WTC11 (cell line): ENCODE data around the gene FOXP1. TPM values are rescaled to one million over a fixed set of nuclear protein-coding genes. Genes with fewer than 3 reads are reported as not detected.

ENCODE experiments used
- ATAC-seq: fragments of 200-7000 bp; cut with Tn5 transposase; 2 replicates; pipeline ENCODE4 v1.10.0; 2021; ENCODE audit warnings: mild to moderate bottlenecking, moderate library complexity
- CTCF ChIA-PET: fragments of 300-600 bp; sonication (Branson Sonifier 250); formaldehyde crosslinking; loops from one replicate; lab custom pipeline; 2021; ENCODE audit warnings: antibody characterized with exemption; lab: Charles Lee
- POLR2A ChIA-PET: fragments of 350-600 bp; sonication (Branson Sonifier 250); formaldehyde crosslinking; loops from one replicate; lab custom pipeline; 2021; ENCODE audit warnings: antibody characterized with exemption; lab: Charles Lee
- DNase-seq: peaks from one replicate; pipeline ENCODE4 v3.0.0; 2021; ENCODE audit warnings: low spot score
- H3K27ac Mint-ChIP-seq: 2 replicates; pipeline ENCODE4 v1.8.0; 2021; ENCODE audit warnings: mixed read lengths
- H3K27me3 Mint-ChIP-seq: 2 replicates; pipeline ENCODE4 v1.8.0; 2021; ENCODE audit warnings: low read depth, mild to moderate bottlenecking, moderate library complexity, mixed read lengths
- H3K36me3 Mint-ChIP-seq: 2 replicates; pipeline ENCODE4 v1.8.0; 2021; ENCODE audit warnings: mixed read lengths
- H3K4me1 Mint-ChIP-seq: 2 replicates; pipeline ENCODE4 v1.8.0; 2022; ENCODE audit warnings: mixed read lengths
- H3K4me3 Mint-ChIP-seq: 2 replicates; pipeline ENCODE4 v1.8.0; 2021; ENCODE audit warnings: mild to moderate bottlenecking, moderate library complexity, mixed read lengths
- H3K9me3 Mint-ChIP-seq: 2 replicates; pipeline ENCODE4 v1.8.0; 2021; ENCODE audit warnings: mixed read lengths
- ARID4B ChIP-seq: sonication (generic); formaldehyde crosslinking; IDR thresholded peaks from 2 replicates; pipeline ENCODE4 v1.8.0; 2023; ENCODE audit warnings: missing genetic modification reagents, mild to moderate bottlenecking, borderline replicate concordance
- ATF1 ChIP-seq: sonication (generic); formaldehyde crosslinking; IDR thresholded peaks from 2 replicates; pipeline ENCODE4 v1.8.1; 2023; ENCODE audit warnings: mild to moderate bottlenecking, moderate library complexity, missing genetic modification reagents
- ATF2 ChIP-seq: sonication (generic); formaldehyde crosslinking; IDR thresholded peaks from 2 replicates; pipeline ENCODE4 v1.8.1; 2022; ENCODE audit warnings: low read depth, missing genetic modification reagents, borderline replicate concordance
- CBFB ChIP-seq: sonication (generic); formaldehyde crosslinking; IDR thresholded peaks from 2 replicates; pipeline ENCODE4 v1.8.1; 2022; ENCODE audit warnings: mild to moderate bottlenecking, low read depth, missing genetic modification reagents
- CREB1 ChIP-seq: sonication (generic); formaldehyde crosslinking; IDR thresholded peaks from 2 replicates; pipeline ENCODE4 v1.8.0; 2023; ENCODE audit warnings: mild to moderate bottlenecking, missing genetic modification reagents
- CTCF ChIP-seq: fragments of 200-600 bp; IDR thresholded peaks from 2 replicates; pipeline ENCODE4 v1.8.0; 2022; ENCODE audit warnings: antibody characterized with exemption
- ELF4 ChIP-seq: sonication (generic); formaldehyde crosslinking; IDR thresholded peaks from 2 replicates; pipeline ENCODE4 v1.8.1; 2022; ENCODE audit warnings: low read depth, mild to moderate bottlenecking, moderate library complexity, missing genetic modification reagents
- EMX1 ChIP-seq: fragments of 250-450 bp; sonication (Bioruptor Pico); IDR thresholded peaks from 2 replicates; pipeline ENCODE4 v1.8.0; 2021; ENCODE audit warnings: mild to moderate bottlenecking
- GABPB1 ChIP-seq: sonication (generic); formaldehyde crosslinking; IDR thresholded peaks from 2 replicates; pipeline ENCODE4 v1.8.1; 2023; ENCODE audit warnings: mild to moderate bottlenecking, missing genetic modification reagents
- GRHL2 ChIP-seq: fragments of 250-450 bp; sonication (Bioruptor Pico); IDR thresholded peaks from 2 replicates; pipeline ENCODE4 v1.8.0; 2022; ENCODE audit warnings: mild to moderate bottlenecking, moderate library complexity; ENCODE audit not compliant: insufficient replicate concordance, severe bottlenecking
- HMGA2 ChIP-seq: fragments of 250-450 bp; sonication (Bioruptor Pico); IDR thresholded peaks from 2 replicates; pipeline ENCODE4 v1.4.0; 2021; ENCODE audit warnings: mild to moderate bottlenecking, moderate library complexity
- IRF1 ChIP-seq: sonication (generic); formaldehyde crosslinking; IDR thresholded peaks from 2 replicates; pipeline ENCODE4 v1.8.0; 2023; ENCODE audit warnings: missing genetic modification reagents
- JUN ChIP-seq: sonication (generic); formaldehyde crosslinking; IDR thresholded peaks from 2 replicates; pipeline ENCODE4 v1.8.0; 2023; ENCODE audit warnings: mild to moderate bottlenecking, missing genetic modification reagents
- KAT7 ChIP-seq: sonication (generic); formaldehyde crosslinking; IDR thresholded peaks from 2 replicates; pipeline ENCODE4 v1.8.1; 2023; ENCODE audit warnings: missing genetic modification reagents, mild to moderate bottlenecking, borderline replicate concordance
- NR3C1 ChIP-seq: sonication (generic); formaldehyde crosslinking; conservative IDR thresholded peaks from 2 replicates; pipeline ENCODE4 v1.8.1; 2023; ENCODE audit warnings: low read depth, mild to moderate bottlenecking, missing genetic modification reagents
- PRDM15 ChIP-seq: sonication (generic); formaldehyde crosslinking; IDR thresholded peaks from 2 replicates; pipeline ENCODE4 v1.8.0; 2022; ENCODE audit warnings: missing genetic modification reagents
- TEAD1 ChIP-seq: sonication (generic); formaldehyde crosslinking; IDR thresholded peaks from 2 replicates; pipeline ENCODE4 v1.8.0; 2022; ENCODE audit warnings: mild to moderate bottlenecking, missing genetic modification reagents
- TP53 ChIP-seq: sonication (generic); formaldehyde crosslinking; IDR thresholded peaks from 2 replicates; pipeline ENCODE4 v1.8.1; 2023; ENCODE audit warnings: mild to moderate bottlenecking, missing genetic modification reagents
- USF2 ChIP-seq: sonication (generic); formaldehyde crosslinking; IDR thresholded peaks from 2 replicates; pipeline ENCODE4 v1.8.1; 2023; ENCODE audit warnings: mild to moderate bottlenecking, missing genetic modification reagents, moderate library complexity
- ZNF219 ChIP-seq: sonication (generic); formaldehyde crosslinking; IDR thresholded peaks from 2 replicates; pipeline ENCODE4 v1.8.0; 2023; ENCODE audit warnings: missing genetic modification reagents, mild to moderate bottlenecking, borderline replicate concordance
- ZNF232 ChIP-seq: sonication (generic); formaldehyde crosslinking; IDR thresholded peaks from 2 replicates; pipeline ENCODE4 v1.8.0; 2022; ENCODE audit warnings: mild to moderate bottlenecking, missing genetic modification reagents
- total RNA-seq: library from RNA; stranded (reverse); gene quantifications from 3 replicates; pipeline ENCODE4 v1.2.3, GENCODE V29; 2021

FOXP1 gene
- total RNA-seq, 1 experiment from 2014 or later, result 25.8 TPM

GRCh38 chr3:71232175-71232679 is 351.3 kb downstream of the FOXP1 start (continued):
- TF ChIP-seq USF2, result no peak
- TF ChIP-seq HMGA2 (CRISPR knock-in tag), result no peak
- TF ChIP-seq JUN (CRISPR knock-in tag), result no peak
- no peak for TF ChIP-seq ELF4
- no peak for TF ChIP-seq GRHL2
- TF ChIP-seq ATF2 (CRISPR knock-in tag), result no peak
- TF ChIP-seq PRDM15, result no peak
- no peak for TF ChIP-seq ZNF219 (CRISPR knock-in tag)
- no peak for TF ChIP-seq GABPB1 (CRISPR knock-in tag)
- TF ChIP-seq NR3C1 (CRISPR knock-in tag), result no peak

GRCh38 chr3:71231680-71232079 is 351.8 kb downstream of the FOXP1 start:
- no peak overlapping the region; the same call in 1 of the 2 replicates for H3K27ac Mint-ChIP-seq
- H3K4me3 Mint-ChIP-seq, result no peak overlapping the region
- peaks cover 45% of the 10 kb centered on the region for H3K4me1 Mint-ChIP-seq
- no peak for ATAC-seq
- CTCF ChIA-PET, result no interaction called here
- no peak for DNase-seq
- peaks cover 3% of the 10 kb centered on the region; the same call in 1 of the 2 replicates for H3K36me3 Mint-ChIP-seq
- POLR2A ChIA-PET, result no interaction called here
- H3K27me3 Mint-ChIP-seq, result no peaks in the 10 kb centered on the region
- H3K9me3 Mint-ChIP-seq, result no peaks in the 10 kb centered on the region
- TF ChIP-seq TEAD1 (no peak), CBFB (CRISPR knock-in tag) (no peak), EMX1 (CRISPR knock-in tag) (no peak), ZNF232 (CRISPR knock-in tag) (no peak), ATF1 (CRISPR knock-in tag) (no peak), GABPB1 (CRISPR knock-in tag) (no peak), ARID4B (CRISPR knock-in tag) (no peak), IRF1 (CRISPR knock-in tag) (no peak), CTCF (no peak), TP53 (CRISPR knock-in tag) (no peak), PRDM15 (no peak), CREB1 (CRISPR knock-in tag) (no peak), KAT7 (CRISPR knock-in tag) (no peak)
